MM.1S (cell line): ENCODE results near the gene HM13.

Experiments used
- DNase-seq: peaks from one replicate; pipeline ENCODE4 v3.0.0-alpha.2; 2015
- H2AFZ ChIP-seq: fragments of 300-600 bp; sonication (generic); 2 replicates; pipeline ENCODE4 v1.6.0; 2016; ENCODE audit warnings: antibody characterized with exemption, low read length
- H3F3A ChIP-seq: fragments of 300-600 bp; sonication (generic); 2 replicates; pipeline ENCODE4 v1.6.1; 2016; ENCODE audit warnings: mild to moderate bottlenecking, antibody characterized with exemption, low read length, moderate library complexity, mixed read lengths; ENCODE audit not compliant: insufficient read depth
- H3K27ac ChIP-seq: fragments of 300-600 bp; sonication (generic); 2 replicates; pipeline ENCODE4 v1.5.1; 2016; ENCODE audit warnings: mild to moderate bottlenecking, low read length
- H3K27me3 ChIP-seq: fragments of 300-600 bp; sonication (generic); replicated peaks from 2 replicates; pipeline ENCODE4 v1.6.0; 2016; ENCODE audit warnings: low read length; ENCODE audit not compliant: insufficient read depth
- H3K36me3 ChIP-seq: fragments of 300-600 bp; sonication (generic); replicated peaks from 2 replicates; pipeline ENCODE4 v1.6.1; 2016; ENCODE audit warnings: mild to moderate bottlenecking, low read length, mixed read lengths; ENCODE audit not compliant: insufficient read depth
- H3K4me1 ChIP-seq: fragments of 300-600 bp; sonication (generic); 2 replicates; pipeline ENCODE4 v1.6.1; 2016; ENCODE audit warnings: low read length, mixed read lengths
- H3K4me2 ChIP-seq: fragments of 300-600 bp; sonication (generic); 2 replicates; pipeline ENCODE4 v1.6.0; 2016; ENCODE audit warnings: low read depth, low read length
- H3K4me3 ChIP-seq: fragments of 300-600 bp; sonication (generic); 2 replicates; pipeline ENCODE4 v1.5.1; 2016; ENCODE audit warnings: low read length, mixed read lengths
- H3K79me2 ChIP-seq: fragments of 300-600 bp; sonication (generic); 2 replicates; pipeline ENCODE4 v1.6.1; 2016; ENCODE audit warnings: mixed run types, low read length, mixed read lengths
- H3K9ac ChIP-seq: fragments of 300-600 bp; sonication (generic); 2 replicates; pipeline ENCODE4 v1.6.1; 2016; ENCODE audit warnings: low read length, mixed read lengths
- H3K9me2 ChIP-seq: fragments of 300-600 bp; sonication (generic); replicated peaks from 2 replicates; pipeline ENCODE4 v1.6.1; 2016; ENCODE audit warnings: mild to moderate bottlenecking, low read length, mixed read lengths; ENCODE audit not compliant: insufficient read depth
- H3K9me3 ChIP-seq: fragments of 300-600 bp; sonication (generic); replicated peaks from 2 replicates; pipeline ENCODE4 v1.6.1; 2016; ENCODE audit warnings: mild to moderate bottlenecking, low read length, mixed read lengths; ENCODE audit not compliant: insufficient read depth
- H4K20me1 ChIP-seq: fragments of 300-600 bp; sonication (generic); 2 replicates; pipeline ENCODE4 v1.6.1; 2016; ENCODE audit warnings: mild to moderate bottlenecking, low read length, moderate library complexity, mixed read lengths; ENCODE audit not compliant: insufficient read depth
- EZH2 ChIP-seq: fragments of 300-600 bp; sonication (generic); optimal IDR thresholded peaks from 2 replicates; pipeline ENCODE3; 2017; ENCODE audit warnings: low read depth, mild to moderate bottlenecking, antibody characterized with exemption, low read length, mixed read lengths
- EZH2phosphoT487 ChIP-seq: fragments of 300-600 bp; sonication (generic); IDR thresholded peaks from 2 replicates; pipeline ENCODE4 v1.6.1; 2018; ENCODE audit warnings: antibody characterized with exemption, low read length
- TF ChIP-seq, protein P1 (sequence below): fragments of 300-600 bp; sonication (generic); IDR thresholded peaks from 2 replicates; pipeline ENCODE4 v1.5.1; 2016; ENCODE audit warnings: antibody characterized with exemption, low read length, mixed read lengths

The HM13 gene

DNA sequence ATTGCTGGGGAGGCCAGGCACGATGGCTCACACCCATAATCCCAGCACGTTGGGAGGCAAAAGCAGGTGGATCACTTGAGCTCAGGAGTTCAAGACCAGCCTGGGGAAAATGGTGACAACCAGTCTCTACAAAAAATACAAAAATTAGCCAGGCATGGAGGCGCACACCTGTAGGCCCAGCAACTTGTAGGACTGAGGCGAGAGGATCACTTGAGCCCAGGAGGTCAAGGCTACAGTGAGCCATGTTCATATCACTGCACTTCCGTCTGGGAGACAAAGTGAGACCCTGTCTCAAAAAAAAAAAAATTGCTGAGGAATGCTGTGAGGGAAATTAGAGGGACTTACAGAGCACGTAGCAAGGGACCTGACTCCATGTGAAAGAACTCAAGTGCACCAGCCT, 50.0 kb downstream of the HM13 start:
- Histone ChIP-seq H3K4me1 (peaks cover 77% of the 10 kb centered on the region), H3K36me3 (0 out of 2 replicates have a peak, but pooled peaks cover 7% of the 10 kb centered on the region), H3K27ac (peak overlapping the region; percentile 1; the same call in 1 of the 2 replicates)

GRCh38 chr20:31565699-31566318, 51.6 kb downstream of the HM13 start:
- Histone ChIP-seq H3K79me2 (peaks cover 10% of the 10 kb centered on the region; the same call in 1 of the 2 replicates), H3F3A (peaks cover 65% of the 10 kb centered on the region), H3K27ac (peak overlapping the region; percentile 71), H3K9me2 (no peaks in the 10 kb centered on the region), H3K9me3 (no peaks in the 10 kb centered on the region), H3K36me3 (0 out of 2 replicates have a peak, but pooled peaks cover under 1% of the 10 kb centered on the region), H3K4me2 (peak overlapping the region; percentile 6; the same call in 1 of the 2 replicates), H2AFZ (no peak overlapping the region), H4K20me1 (no peaks in the 10 kb centered on the region), H3K9ac (peak overlapping the region; percentile 26), H3K27me3 (no peaks in the 10 kb centered on the region), H3K4me3 (no peak overlapping the region), H3K4me1 (peaks cover 63% of the 10 kb centered on the region)
- peak; percentile 66 for DNase-seq
- TF ChIP-seq EZH2phosphoT487 (no peak), EZH2 (no peak)
- TF ChIP-seq, protein P1, sequence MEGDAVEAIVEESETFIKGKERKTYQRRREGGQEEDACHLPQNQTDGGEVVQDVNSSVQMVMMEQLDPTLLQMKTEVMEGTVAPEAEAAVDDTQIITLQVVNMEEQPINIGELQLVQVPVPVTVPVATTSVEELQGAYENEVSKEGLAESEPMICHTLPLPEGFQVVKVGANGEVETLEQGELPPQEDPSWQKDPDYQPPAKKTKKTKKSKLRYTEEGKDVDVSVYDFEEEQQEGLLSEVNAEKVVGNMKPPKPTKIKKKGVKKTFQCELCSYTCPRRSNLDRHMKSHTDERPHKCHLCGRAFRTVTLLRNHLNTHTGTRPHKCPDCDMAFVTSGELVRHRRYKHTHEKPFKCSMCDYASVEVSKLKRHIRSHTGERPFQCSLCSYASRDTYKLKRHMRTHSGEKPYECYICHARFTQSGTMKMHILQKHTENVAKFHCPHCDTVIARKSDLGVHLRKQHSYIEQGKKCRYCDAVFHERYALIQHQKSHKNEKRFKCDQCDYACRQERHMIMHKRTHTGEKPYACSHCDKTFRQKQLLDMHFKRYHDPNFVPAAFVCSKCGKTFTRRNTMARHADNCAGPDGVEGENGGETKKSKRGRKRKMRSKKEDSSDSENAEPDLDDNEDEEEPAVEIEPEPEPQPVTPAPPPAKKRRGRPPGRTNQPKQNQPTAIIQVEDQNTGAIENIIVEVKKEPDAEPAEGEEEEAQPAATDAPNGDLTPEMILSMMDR: no peak

More for the DNA sequence above, 50.0 kb downstream of the HM13 start:
- H3K9ac ChIP-seq: no peak overlapping the region
- TF ChIP-seq, protein P1: no peak
- TF ChIP-seq EZH2phosphoT487 (no peak), EZH2 (no peak)
- H3K4me2 ChIP-seq: no peak overlapping the region
- no peak for DNase-seq
- H3K27me3 ChIP-seq: no peaks in the 10 kb centered on the region
- H3K4me3 ChIP-seq: no peak overlapping the region
- no peaks in the 10 kb centered on the region for H4K20me1 ChIP-seq
- no peaks in the 10 kb centered on the region for H3K9me3 ChIP-seq
- H3F3A ChIP-seq: peaks cover 72% of the 10 kb centered on the region
- no peaks in the 10 kb centered on the region for H3K9me2 ChIP-seq
- no peak overlapping the region for H2AFZ ChIP-seq
- peaks cover 10% of the 10 kb centered on the region; the same call in 1 of the 2 replicates for H3K79me2 ChIP-seq

DNA sequence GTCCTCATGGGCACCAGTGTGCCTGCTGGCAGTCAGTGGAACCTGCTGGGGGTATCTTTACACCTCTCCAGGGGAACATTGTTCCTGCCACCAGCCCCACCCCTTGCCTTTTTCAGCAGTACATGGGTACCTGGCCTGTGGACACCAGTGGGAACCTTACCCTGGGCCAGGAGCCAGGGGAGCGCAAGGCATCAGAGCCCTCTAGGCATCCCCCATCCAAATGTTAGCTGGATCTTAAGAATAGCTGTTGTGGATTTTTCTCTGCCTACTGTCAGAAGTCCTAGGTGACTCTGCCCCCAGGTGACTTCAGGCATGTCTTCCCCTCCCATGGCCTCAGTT, 52.0 kb downstream of the HM13 start:
- Histone ChIP-seq H3K4me1 (peaks cover 62% of the 10 kb centered on the region), H3K36me3 (no peaks in the 10 kb centered on the region; the same call in 1 of the 2 replicates), H3K9ac (peak overlapping the region; percentile 26; the same call in 1 of the 2 replicates), H3F3A (peaks cover 65% of the 10 kb centered on the region), H3K27ac (peak overlapping the region; percentile 71), H3K4me3 (no peak overlapping the region), H3K9me3 (no peaks in the 10 kb centered on the region), H3K79me2 (peaks cover 10% of the 10 kb centered on the region; the same call in 1 of the 2 replicates), H3K9me2 (no peaks in the 10 kb centered on the region), H2AFZ (no peak overlapping the region), H3K4me2 (0 out of 2 replicates have a peak overlapping the region, but pooled peaks have one; percentile 6), H4K20me1 (no peaks in the 10 kb centered on the region), H3K27me3 (no peaks in the 10 kb centered on the region)
- TF ChIP-seq EZH2 (no peak), EZH2phosphoT487 (no peak)
- TF ChIP-seq, protein P1: no peak
- no peak for DNase-seq
